ENCODE measurements around the gene MGMT.

MGMT gene

GRCh38 chr10:129534826-129535225, 67.8 kb downstream of the MGMT start:
- Histone ChIP-seq H3K9me3 (peaks cover 24% of the 10 kb centered on the region), H4K20me1 (no peaks in the 10 kb centered on the region), H3K27ac (peak overlapping the region; percentile 96), H3K4me1 (peaks cover 58% of the 10 kb centered on the region), H3K4me3 (peak overlapping the region; percentile 61), H3K27me3 (no peaks in the 10 kb centered on the region), H3K36me3 (peaks cover 40% of the 10 kb centered on the region), H3K4me2 (peak overlapping the region; percentile 98), H3K9ac (peak overlapping the region; percentile 74; the same call in 1 of the 2 replicates)
- no peak for TF ChIP-seq Cebpa-rat (IDR thresholded peaks at IDR 0.05)

DNA sequence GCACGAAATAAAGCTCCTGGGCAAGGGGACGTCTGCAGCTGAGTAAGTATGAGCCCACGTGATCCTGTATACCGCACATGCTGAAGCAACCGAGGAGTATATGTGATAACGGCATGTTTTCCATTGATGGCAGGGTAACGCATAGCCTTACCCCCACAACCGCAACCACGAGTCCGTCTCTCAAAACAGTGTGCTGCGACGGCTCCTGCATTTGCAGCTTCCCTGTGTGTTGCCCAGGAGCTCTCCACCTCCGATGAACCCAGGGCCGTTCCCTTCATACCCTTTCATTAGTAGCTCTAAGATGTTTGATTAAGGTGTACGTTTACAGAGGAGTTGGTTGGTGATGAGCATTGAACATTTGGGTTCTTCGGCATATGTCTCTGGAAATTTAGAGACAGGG, 69.3 kb downstream of the MGMT start:
- Histone ChIP-seq H3K27me3 (no peaks in the 10 kb centered on the region), H4K20me1 (no peaks in the 10 kb centered on the region), H3K36me3 (peaks cover 54% of the 10 kb centered on the region), H3K4me3 (no peak overlapping the region), H3K4me1 (peaks cover 50% of the 10 kb centered on the region), H3K27ac (no peak overlapping the region), H3K4me2 (no peak overlapping the region), H3K9ac (no peak overlapping the region), H3K9me3 (peaks cover 33% of the 10 kb centered on the region)
- TF ChIP-seq Cebpa-rat (IDR thresholded peaks at IDR 0.05) = no peak

- Histone ChIP-seq H3K36me3 (peaks cover 62% of the 10 kb centered on the region), H3K4me2 (no peak overlapping the region), H3K4me3 (no peak overlapping the region), H3K4me1 (peaks cover 42% of the 10 kb centered on the region), H4K20me1 (no peaks in the 10 kb centered on the region), H3K9ac (no peak overlapping the region), H3K27me3 (no peaks in the 10 kb centered on the region), H3K9me3 (peaks cover 39% of the 10 kb centered on the region), H3K27ac (no peak overlapping the region)
- no peak for TF ChIP-seq Cebpa-rat (IDR thresholded peaks at IDR 0.05)
Observed at GRCh38 chr10:129537151-129537550, 70.1 kb downstream of the MGMT start.

GRCh38 chr10:129538236-129538635, 71.2 kb downstream of the MGMT start:
- H4K20me1 ChIP-seq = no peaks in the 10 kb centered on the region
- no peaks in the 10 kb centered on the region for H3K27me3 ChIP-seq
- H3K4me3 ChIP-seq = no peak overlapping the region
- no peak overlapping the region for H3K27ac ChIP-seq
- H3K9me3 ChIP-seq = peaks cover 39% of the 10 kb centered on the region
- peaks cover 73% of the 10 kb centered on the region for H3K36me3 ChIP-seq
- no peak for TF ChIP-seq Cebpa-rat (IDR thresholded peaks at IDR 0.05)
- no peak overlapping the region for H3K4me2 ChIP-seq
- no peak overlapping the region for H3K9ac ChIP-seq
- peaks cover 33% of the 10 kb centered on the region for H3K4me1 ChIP-seq

DNA sequence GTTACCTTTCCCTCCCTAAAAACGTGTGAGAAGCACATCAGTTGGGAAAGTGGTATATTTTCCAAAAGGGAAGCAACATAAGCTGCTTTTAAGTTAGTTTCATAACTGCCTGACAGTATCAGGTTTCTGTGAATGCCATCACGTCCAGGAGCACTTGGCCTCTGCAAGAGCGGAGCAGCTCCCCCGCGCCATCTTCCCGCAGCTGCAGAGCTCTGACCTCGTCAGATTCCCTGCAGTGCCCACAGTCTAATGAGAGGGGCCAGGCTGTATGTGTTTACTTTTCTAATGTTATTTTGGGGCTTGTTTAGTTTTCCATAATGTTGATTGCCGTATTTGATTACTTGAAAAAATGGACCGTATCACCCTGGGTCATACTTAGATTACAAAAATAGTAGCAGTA, 74.2 kb downstream of the MGMT start:
- TF ChIP-seq Cebpa-rat (IDR thresholded peaks at IDR 0.05) = no peak
- Histone ChIP-seq H3K27me3 (no peaks in the 10 kb centered on the region), H3K9me3 (peaks cover 39% of the 10 kb centered on the region), H3K4me1 (peaks cover 35% of the 10 kb centered on the region), H3K27ac (no peak overlapping the region), H3K4me2 (no peak overlapping the region), H3K9ac (no peak overlapping the region), H3K36me3 (peaks cover 81% of the 10 kb centered on the region), H3K4me3 (no peak overlapping the region), H4K20me1 (peaks cover 4% of the 10 kb centered on the region; the same call in 1 of the 2 replicates)

DNA sequence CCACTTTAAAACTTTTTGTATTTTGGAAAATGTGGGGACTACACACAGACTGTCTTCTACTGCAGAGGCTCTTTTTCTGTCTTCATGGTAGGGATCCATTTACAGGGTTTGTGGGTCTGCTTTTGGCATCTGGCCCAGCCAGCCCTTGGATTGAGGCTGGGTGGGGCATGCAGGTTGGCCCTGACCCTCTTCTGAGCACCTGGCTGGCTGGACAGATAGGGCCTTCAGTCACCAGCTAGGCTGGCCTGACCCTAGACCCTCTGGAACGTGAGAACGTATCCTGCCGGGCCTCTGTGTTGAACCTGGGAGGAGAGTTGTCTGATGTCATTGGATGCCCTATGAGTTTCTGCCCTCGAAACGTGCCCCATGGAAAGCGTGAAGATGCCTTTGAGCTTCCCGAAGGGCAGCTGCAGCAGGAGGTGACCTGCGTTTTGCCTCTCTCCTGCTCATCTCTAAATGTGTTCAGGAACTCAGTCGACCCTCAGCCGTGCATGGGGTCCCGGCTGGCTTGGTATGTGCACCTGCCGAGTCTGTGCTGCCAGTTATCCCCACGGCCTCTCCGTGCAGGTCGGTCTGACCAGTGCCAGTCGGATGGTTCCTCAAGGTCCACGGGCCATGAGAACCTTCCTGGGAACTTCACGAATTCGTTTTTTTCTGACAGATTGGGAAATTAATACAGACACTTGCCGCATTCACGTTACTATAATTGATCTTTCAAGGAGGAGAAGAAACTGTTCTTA, 74.9 kb downstream of the MGMT start:
- H4K20me1 ChIP-seq = peaks cover 9% of the 10 kb centered on the region; the same call in 1 of the 2 replicates
- TF ChIP-seq Cebpa-rat (IDR thresholded peaks at IDR 0.05) = no peak
- peaks cover 39% of the 10 kb centered on the region for H3K9me3 ChIP-seq
- peaks cover 73% of the 10 kb centered on the region for H3K36me3 ChIP-seq
- H3K4me2 ChIP-seq = no peak overlapping the region
- H3K4me1 ChIP-seq = peaks cover 43% of the 10 kb centered on the region
- no peak overlapping the region for H3K4me3 ChIP-seq
- H3K27me3 ChIP-seq = no peaks in the 10 kb centered on the region
- no peak overlapping the region for H3K27ac ChIP-seq
- H3K9ac ChIP-seq = no peak overlapping the region

DNA sequence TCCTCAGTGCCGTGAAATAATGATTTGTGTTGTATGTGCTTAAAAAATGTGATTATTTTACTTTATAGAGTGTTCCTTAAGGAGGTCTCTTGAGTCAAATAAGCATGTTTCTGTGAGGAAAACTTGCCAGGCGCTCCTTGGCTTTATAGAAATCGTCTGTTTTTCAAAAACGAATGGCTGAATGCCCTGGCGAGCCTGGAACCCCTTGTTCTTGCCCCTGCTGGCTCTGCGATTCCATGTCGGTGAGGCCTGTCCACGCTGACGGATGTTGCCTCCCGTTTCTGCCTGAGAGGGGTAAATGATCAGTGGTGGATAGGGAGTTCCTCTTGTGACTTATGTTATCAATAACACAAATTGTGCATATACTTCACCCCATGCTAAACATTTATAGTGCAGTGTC, 75.5 kb downstream of the MGMT start:
- no peak for TF ChIP-seq Cebpa-rat (IDR thresholded peaks at IDR 0.05)
- Histone ChIP-seq H3K9ac (no peak overlapping the region), H3K27me3 (no peaks in the 10 kb centered on the region), H3K4me3 (no peak overlapping the region), H3K36me3 (peaks cover 67% of the 10 kb centered on the region), H4K20me1 (peaks cover 9% of the 10 kb centered on the region; the same call in 1 of the 2 replicates), H3K27ac (no peak overlapping the region), H3K9me3 (peaks cover 37% of the 10 kb centered on the region), H3K4me1 (peaks cover 46% of the 10 kb centered on the region), H3K4me2 (no peak overlapping the region)

DNA sequence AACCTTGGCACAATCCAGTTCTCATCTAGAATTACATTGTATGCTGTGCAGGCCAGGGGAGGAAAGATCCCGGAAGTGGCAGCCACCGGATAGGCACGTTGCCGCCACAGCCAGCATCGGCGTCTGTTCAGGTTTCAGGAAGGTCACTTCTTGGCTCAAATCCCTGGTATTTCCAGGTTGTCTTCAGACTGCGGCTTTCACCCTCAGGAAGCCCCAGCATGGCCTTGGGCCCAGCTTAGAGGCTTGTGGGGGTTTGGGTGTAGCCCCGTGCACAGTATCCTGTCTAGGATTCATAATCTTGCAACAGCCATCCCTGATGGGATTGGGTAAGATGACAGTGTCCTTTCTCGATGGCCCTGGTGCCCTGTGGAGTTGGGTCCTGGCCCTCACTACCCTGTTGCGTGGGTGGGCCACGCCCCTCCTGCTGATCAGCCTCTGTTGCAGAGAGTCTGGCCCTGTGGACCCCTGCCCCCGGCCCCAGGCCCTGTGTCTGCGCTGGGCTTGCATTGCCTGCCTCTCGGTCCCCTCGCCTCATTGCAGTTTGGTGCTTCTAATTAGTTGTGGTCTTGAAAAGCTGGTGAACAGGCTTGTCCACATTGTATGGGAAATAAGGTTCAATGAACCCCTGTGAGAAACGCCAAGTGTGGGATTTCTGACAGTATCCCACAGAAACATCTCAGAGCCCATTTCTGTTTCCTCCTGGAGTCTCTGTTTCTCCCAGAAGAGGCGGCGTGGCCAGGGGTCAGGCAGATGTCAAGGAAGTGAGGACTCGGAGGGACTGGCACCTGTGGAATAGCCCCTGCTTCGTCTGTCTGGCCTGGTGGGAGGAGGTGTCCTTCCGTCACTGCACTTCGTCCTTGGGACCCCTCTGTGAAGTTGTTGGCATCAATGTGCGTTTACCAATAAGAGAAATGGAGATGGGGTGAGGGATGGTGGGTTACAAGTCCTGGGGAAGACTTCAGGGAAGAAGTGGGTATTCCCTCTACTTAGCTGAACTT, 77.5 kb downstream of the MGMT start:
- H3K4me1 ChIP-seq = peaks cover 54% of the 10 kb centered on the region
- peaks cover 49% of the 10 kb centered on the region for H3K36me3 ChIP-seq
- no peak overlapping the region for H3K4me3 ChIP-seq
- no peaks in the 10 kb centered on the region for H3K27me3 ChIP-seq
- peaks cover 14% of the 10 kb centered on the region; the same call in 1 of the 2 replicates for H4K20me1 ChIP-seq
- peaks cover 18% of the 10 kb centered on the region for H3K9me3 ChIP-seq
- peak overlapping the region; percentile 43 for H3K4me2 ChIP-seq
- H3K9ac ChIP-seq = no peak overlapping the region
- peak overlapping the region; percentile 11; the same call in 1 of the 2 replicates for H3K27ac ChIP-seq
- no peak for TF ChIP-seq Cebpa-rat (IDR thresholded peaks at IDR 0.05)

DNA sequence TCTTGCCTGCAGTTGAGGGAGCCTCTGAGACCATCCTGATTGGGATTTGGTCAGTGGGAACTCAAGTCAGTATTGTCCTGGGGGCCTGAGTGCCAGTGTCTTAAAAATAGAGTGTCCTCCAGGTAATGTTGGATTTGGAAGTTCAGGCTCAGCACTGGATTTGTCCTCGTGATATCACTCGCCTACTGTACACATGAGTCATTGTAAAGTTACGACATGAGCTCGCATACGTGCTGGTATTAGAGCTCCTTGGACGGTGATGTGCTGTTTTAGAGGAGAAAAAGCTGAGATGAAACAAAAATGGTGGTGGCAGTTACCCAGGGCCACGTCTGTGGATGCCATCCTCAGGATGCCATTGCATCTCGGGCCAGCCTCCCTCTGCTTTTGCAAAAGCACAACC, 78.2 kb downstream of the MGMT start:
- peaks cover 54% of the 10 kb centered on the region for H3K4me1 ChIP-seq
- no peak overlapping the region for H3K27ac ChIP-seq
- peaks cover 46% of the 10 kb centered on the region for H3K36me3 ChIP-seq
- H3K9ac ChIP-seq = no peak overlapping the region
- H3K27me3 ChIP-seq = no peaks in the 10 kb centered on the region
- TF ChIP-seq Cebpa-rat (IDR thresholded peaks at IDR 0.05) = no peak
- H3K4me3 ChIP-seq = no peak overlapping the region
- H4K20me1 ChIP-seq = peaks cover 14% of the 10 kb centered on the region; the same call in 1 of the 2 replicates
- peak overlapping the region; percentile 43; the same call in 1 of the 2 replicates for H3K4me2 ChIP-seq
- peaks cover 16% of the 10 kb centered on the region for H3K9me3 ChIP-seq

Data from BLaER1 (cell line).